GM19324 (cell line): ENCODE measurements around the gene NRF1.

Source experiments
- ATAC-seq: cut with Tn5 transposase; IDR thresholded peaks from one replicate; pipeline ENCODE4 v1.9.1; 2021; ENCODE audit warnings: mild to moderate bottlenecking, moderate library complexity; ENCODE audit not compliant: unreplicated experiment, low FRiP score

Gene NRF1

GRCh38 chr7:129676017-129676897 is 64.7 kb downstream of the NRF1 start:
- ATAC-seq: no peak

- no peak for ATAC-seq
Observed at GRCh38 chr7:129677796-129678195, 66.3 kb downstream of the NRF1 start.

GRCh38 chr7:129678606-129679005 is 67.1 kb downstream of the NRF1 start:
- no peak for ATAC-seq

- ATAC-seq: no peak
Observed at GRCh38 chr7:129680400-129680799, 68.9 kb downstream of the NRF1 start.

GRCh38 chr7:129684777-129685176 is 73.3 kb downstream of the NRF1 start:
- ATAC-seq: no peak

GRCh38 chr7:129686063-129686462 is 74.5 kb downstream of the NRF1 start:
- no peak for ATAC-seq

GRCh38 chr7:129688503-129689222 is 77.1 kb downstream of the NRF1 start:
- ATAC-seq: no peak

GRCh38 chr7:129689995-129690581 is 78.6 kb downstream of the NRF1 start:
- ATAC-seq: no peak

GRCh38 chr7:129690701-129691100 is 79.2 kb downstream of the NRF1 start:
- ATAC-seq: no peak

GRCh38 chr7:129698516-129699418 is 87.2 kb downstream of the NRF1 start:
- ATAC-seq: no peak

GRCh38 chr7:129702316-129702715 is 90.8 kb downstream of the NRF1 start:
- no peak for ATAC-seq

GRCh38 chr7:129702761-129703338 is 91.3 kb downstream of the NRF1 start:
- no peak for ATAC-seq

GRCh38 chr7:129703751-129704150 is 92.2 kb downstream of the NRF1 start:
- no peak for ATAC-seq

GRCh38 chr7:129707910-129708499 is 96.5 kb downstream of the NRF1 start:
- no peak for ATAC-seq

GRCh38 chr7:129713544-129713943 is 102.0 kb downstream of the NRF1 start:
- no peak for ATAC-seq

- no peak for ATAC-seq
Observed at GRCh38 chr7:129714514-129715063, 103.1 kb downstream of the NRF1 start.

GRCh38 chr7:129719980-129720732 is 108.6 kb downstream of the NRF1 start:
- no peak for ATAC-seq

GRCh38 chr7:129721068-129721467 is 109.5 kb downstream of the NRF1 start:
- ATAC-seq: no peak

GRCh38 chr7:129723679-129724078 is 112.2 kb downstream of the NRF1 start:
- no peak for ATAC-seq
